Measurements from ENCODE around the gene HMGA1. TPM values are rescaled to one million over a fixed set of nuclear protein-coding genes. Genes with fewer than 3 reads are reported as not detected.
A peak's percentile ranks its signal among the peaks of the same experiment; 100 is the strongest.

Gene HMGA1, protein sequence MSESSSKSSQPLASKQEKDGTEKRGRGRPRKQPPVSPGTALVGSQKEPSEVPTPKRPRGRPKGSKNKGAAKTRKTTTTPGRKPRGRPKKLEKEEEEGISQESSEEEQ
- 10 to 100 TPM in 2 of 4 donors, 1 to 10 TPM in 1, under 1 TPM in 1; 0.51 to 24.4 (median 13.5) TPM for total RNA-seq

DNA sequence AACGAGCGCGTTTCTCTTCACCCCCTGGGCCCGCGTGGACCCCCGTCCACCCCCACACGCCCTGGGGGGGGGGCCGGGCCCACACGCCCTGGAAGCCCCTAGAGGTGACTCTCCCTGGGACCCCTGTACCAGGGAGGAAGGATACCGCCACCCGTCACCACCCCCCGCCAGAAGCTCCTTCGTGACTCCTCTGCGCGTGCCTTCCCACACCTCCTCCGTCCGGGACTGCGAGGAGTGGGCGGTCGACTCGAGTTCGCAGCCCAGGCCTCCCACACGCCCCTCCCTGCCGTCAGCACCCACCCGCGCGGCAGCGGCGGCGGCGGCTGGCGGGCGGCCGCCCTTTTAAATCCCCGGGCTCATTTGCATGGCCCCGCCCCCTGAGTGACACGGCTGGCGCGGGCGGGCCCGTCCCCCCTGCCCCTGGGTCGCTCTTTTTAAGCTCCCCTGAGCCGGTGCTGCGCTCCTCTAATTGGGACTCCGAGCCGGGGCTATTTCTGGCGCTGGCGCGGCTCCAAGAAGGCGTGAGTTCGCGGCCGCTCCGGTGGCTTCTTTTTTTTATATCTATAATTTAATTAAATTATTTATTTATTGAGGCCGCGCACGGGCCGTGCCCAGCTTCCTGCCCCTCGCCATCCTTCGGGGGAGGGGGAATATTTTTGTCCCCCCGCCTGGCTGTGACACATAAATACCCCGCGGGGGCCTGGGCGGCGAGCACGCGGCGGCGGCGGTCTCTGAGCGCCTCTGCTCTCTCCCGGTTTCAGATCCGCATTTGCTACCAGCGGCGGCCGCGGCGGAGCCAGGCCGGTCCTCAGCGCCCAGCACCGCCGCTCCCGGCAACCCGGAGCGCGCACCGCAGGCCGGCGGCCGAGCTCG lies at the start of gene HMGA1:
Gene HMGA1, plus strand, starts transcription at position 431 of the 873 bp plus-strand sequence. CDS start 3,908 bp downstream, outside the sequence.
- DNase-seq: peak; percentile 79 to 84
- peaks cover 0 to 6% of the 10 kb centered on the region in 2 donors for H3K4me1 ChIP-seq
- H3K4me3 ChIP-seq: peak within 1 kb of the TSS; percentile 61 to 64
- no peaks in the 10 kb centered on the region for H3K36me3 ChIP-seq
- peak within 1 kb of the TSS; percentile 84 to 87 for H3K27ac ChIP-seq
- no peaks in the 10 kb centered on the region for H3K27me3 ChIP-seq
- H3K9me3 ChIP-seq: no peaks in the 10 kb centered on the region
- TF ChIP-seq POLR2A (IDR thresholded peaks at IDR 0.05): peak; percentile 63 to 86
- TF ChIP-seq, protein P1, sequence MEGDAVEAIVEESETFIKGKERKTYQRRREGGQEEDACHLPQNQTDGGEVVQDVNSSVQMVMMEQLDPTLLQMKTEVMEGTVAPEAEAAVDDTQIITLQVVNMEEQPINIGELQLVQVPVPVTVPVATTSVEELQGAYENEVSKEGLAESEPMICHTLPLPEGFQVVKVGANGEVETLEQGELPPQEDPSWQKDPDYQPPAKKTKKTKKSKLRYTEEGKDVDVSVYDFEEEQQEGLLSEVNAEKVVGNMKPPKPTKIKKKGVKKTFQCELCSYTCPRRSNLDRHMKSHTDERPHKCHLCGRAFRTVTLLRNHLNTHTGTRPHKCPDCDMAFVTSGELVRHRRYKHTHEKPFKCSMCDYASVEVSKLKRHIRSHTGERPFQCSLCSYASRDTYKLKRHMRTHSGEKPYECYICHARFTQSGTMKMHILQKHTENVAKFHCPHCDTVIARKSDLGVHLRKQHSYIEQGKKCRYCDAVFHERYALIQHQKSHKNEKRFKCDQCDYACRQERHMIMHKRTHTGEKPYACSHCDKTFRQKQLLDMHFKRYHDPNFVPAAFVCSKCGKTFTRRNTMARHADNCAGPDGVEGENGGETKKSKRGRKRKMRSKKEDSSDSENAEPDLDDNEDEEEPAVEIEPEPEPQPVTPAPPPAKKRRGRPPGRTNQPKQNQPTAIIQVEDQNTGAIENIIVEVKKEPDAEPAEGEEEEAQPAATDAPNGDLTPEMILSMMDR (IDR thresholded peaks at IDR 0.05): peak in 1 of 4 experiments; percentile 5
- intact Hi-C loops (cut with DNase I; ENCODE audit: low total_unique reads): no loop called here

DNA sequence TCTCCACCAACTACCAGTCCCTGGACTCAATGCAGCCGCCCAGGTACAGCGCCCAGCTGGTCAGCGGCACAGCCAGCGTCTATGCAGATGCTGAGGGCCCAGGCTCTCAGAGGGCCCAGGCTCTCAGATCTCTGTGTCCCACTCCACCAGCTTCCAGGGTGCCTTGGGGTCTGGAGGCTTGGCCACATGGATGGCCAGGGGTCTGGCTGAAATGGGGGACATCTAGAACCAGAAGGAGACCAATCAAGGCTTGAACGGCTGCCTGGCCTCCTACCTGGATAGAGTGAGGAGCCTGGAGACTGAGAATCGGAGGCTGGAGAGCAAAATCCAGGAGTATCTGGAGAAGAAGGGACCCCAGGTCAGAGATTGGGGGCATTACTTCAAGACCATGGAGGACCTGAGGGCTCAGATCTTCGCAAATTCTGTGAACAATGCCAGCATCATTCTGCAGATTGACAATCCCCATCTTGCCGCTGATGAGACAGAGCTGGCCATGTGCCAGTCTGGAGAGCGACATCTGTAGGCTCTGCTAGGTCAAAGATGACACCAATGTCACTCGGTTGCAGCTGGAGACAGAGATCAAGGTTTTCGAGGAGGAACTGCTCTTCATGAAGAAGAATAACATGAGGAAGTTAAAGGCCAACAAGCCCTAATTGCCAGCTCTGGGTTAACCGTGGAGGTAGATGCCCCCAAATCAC lies 46.7 kb upstream of the HMGA1 start:
- TF ChIP-seq, protein P1 (IDR thresholded peaks at IDR 0.05): no peak
- TF ChIP-seq POLR2A (IDR thresholded peaks at IDR 0.05): no peak
- no peaks in the 10 kb centered on the region for H3K9me3 ChIP-seq
- no peak overlapping the region for H3K4me3 ChIP-seq
- H3K4me1 ChIP-seq: no peaks in the 10 kb centered on the region
- no peaks in the 10 kb centered on the region for H3K27me3 ChIP-seq
- H3K36me3 ChIP-seq: no peaks in the 10 kb centered on the region
- no peak overlapping the region for H3K27ac ChIP-seq
- DNase-seq: no peak
- intact Hi-C loops (cut with DNase I; ENCODE audit: low total_unique reads): loop anchor here (10.0 kb wide), 1 partner anchor 425 kb away; no protein-coding TSS in a partner anchor

DNA sequence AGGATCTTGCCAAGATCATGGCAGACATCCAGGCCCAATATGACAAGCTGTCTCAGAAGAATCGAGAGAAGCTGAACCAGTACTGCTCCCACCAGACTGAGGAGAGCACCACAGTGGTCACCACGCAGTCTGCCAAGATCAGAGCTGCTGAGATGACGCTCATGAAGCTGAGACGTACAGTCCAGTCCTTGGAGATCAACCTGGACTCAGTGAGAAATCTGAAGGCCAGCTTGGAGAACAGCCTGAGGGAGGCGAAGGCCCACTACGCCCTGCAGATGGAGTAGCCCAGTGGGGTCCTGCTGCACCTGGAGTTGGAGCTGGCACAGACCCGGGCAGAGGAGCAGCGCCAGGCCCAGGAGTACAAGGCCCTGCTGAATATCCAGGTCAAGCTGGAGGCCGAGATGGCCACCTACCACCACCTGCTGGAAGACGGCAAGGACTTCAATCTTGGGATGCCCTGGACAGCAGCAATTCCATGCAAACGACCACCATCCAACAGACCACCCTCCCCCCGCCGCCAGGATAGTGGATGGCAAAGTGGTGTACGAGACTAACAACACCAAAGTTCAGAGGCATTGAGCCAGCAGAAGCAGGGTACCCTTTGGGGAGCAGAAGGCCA lies 46.1 kb upstream of the HMGA1 start:
- H3K36me3 ChIP-seq: no peaks in the 10 kb centered on the region
- H3K9me3 ChIP-seq: no peaks in the 10 kb centered on the region
- no peak overlapping the region for H3K27ac ChIP-seq
- H3K27me3 ChIP-seq: no peaks in the 10 kb centered on the region
- no peak for TF ChIP-seq POLR2A (IDR thresholded peaks at IDR 0.05)
- TF ChIP-seq, protein P1 (IDR thresholded peaks at IDR 0.05): no peak
- intact Hi-C loops (cut with DNase I; ENCODE audit: low total_unique reads): loop anchor here (10.0 kb wide), 1 partner anchor 424 kb away; no protein-coding TSS in a partner anchor
- H3K4me1 ChIP-seq: no peaks in the 10 kb centered on the region
- no peak for DNase-seq
- H3K4me3 ChIP-seq: no peak overlapping the region

DNA sequence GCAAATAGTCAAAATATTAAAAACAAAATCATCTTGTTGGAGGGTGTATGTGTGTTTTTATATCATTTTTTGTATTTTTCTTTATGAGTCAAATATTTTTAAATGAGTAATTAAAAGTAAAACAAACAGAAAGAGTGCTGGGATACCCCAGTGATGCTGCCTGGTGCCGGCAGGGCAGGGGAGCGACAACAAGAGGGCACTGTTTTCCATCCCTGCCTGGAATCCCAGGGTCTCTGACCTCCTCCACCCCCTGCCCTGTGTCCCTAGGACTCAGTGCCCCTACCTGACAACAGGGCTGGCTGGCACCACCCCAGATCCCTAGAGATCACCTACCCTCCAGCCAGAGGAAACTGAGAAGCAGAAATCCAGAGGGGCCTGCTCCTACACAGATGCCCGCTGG lies 41.9 kb upstream of the HMGA1 start:
- intact Hi-C loops (cut with DNase I; ENCODE audit: low total_unique reads): loop anchor here (5.0 to 10.0 kb wide), 2 partner anchors 223 to 420 kb away; no protein-coding TSS in a partner anchor
- no peak for DNase-seq
- no peak for TF ChIP-seq POLR2A (IDR thresholded peaks at IDR 0.05)
- Histone ChIP-seq H3K27ac (no peak overlapping the region), H3K27me3 (no peaks in the 10 kb centered on the region), H3K4me3 (no peak overlapping the region), H3K4me1 (no peaks in the 10 kb centered on the region), H3K9me3 (no peaks in the 10 kb centered on the region), H3K36me3 (no peaks in the 10 kb centered on the region)

DNA sequence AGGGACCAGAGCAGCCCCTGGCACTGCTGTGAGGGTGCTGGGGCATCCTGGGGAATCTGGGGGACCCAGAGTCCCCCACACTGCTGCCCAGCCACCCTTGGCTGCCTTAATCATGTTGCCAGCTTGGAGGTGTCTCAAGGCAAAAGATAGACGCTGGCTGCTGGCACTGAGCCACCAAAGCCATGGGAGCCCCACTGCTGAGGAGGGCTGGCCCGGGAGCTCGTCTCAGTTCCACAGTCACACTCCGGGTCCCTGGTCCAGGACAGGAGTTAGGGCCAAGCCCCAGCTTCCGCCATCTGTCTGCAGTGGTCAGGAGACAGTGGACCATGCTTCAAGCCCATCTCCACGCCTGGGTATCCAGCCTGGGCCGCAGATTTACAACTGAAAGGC lies 41.0 kb upstream of the HMGA1 start:
- Histone ChIP-seq H3K27ac (no peak overlapping the region), H3K27me3 (no peaks in the 10 kb centered on the region), H3K4me3 (peak overlapping the region; percentile 40 to 45), H3K4me1 (no peaks in the 10 kb centered on the region), H3K36me3 (no peaks in the 10 kb centered on the region), H3K9me3 (no peaks in the 10 kb centered on the region)
- no peak for TF ChIP-seq POLR2A (IDR thresholded peaks at IDR 0.05)
- TF ChIP-seq, protein P1 (IDR thresholded peaks at IDR 0.05): no peak
- peak; percentile 21 to 25 for DNase-seq
- intact Hi-C loops (cut with DNase I; ENCODE audit: low total_unique reads): loop anchor here (5.0 to 10.0 kb wide), 2 partner anchors 222 to 419 kb away; no protein-coding TSS in a partner anchor

All from uterus (tissue), 4 donors.